ENCODE measurements around the gene NTF3. TPM values are rescaled to one million over a fixed set of nuclear protein-coding genes. Genes with fewer than 3 reads are reported as not detected.

NTF3 gene
- total RNA-seq, 1 donor from 2014 or later, result not detected

DNA sequence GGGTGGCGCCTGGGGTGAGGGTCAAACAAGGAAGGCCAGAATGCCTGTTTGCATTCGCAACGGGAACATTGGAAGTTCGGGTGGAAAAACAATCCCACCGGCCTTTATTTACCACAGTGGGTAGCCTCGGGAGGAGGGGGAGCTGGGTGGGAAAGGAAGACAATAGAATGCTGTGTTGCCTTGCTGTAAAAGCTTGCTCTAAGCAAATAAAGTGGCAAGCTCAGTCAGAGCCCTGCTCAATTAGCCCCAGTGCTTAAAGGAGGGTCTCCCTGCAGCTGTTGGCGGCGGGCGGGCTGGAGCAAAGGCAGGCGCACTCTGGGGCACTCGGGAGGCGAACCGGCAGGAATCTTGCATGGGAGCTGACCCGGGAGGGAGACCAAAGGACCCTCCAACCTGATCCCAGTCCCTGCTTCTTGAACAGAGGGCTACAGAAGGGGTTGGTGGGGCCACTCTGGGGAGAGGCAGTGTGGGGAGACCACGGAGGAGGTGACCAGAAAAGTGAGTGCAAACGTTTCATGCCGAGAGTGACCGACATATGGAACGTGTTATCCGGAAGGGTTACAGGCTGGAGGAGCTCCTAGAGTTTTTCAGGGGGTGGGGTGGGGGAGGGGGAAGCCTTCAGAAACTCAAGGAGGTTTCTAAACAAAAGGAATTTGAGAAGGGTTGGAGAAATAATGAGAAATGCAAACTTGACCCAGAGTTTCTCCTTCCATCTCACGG is 48.5 kb downstream of the NTF3 start:
- TF ChIP-seq, protein P1, sequence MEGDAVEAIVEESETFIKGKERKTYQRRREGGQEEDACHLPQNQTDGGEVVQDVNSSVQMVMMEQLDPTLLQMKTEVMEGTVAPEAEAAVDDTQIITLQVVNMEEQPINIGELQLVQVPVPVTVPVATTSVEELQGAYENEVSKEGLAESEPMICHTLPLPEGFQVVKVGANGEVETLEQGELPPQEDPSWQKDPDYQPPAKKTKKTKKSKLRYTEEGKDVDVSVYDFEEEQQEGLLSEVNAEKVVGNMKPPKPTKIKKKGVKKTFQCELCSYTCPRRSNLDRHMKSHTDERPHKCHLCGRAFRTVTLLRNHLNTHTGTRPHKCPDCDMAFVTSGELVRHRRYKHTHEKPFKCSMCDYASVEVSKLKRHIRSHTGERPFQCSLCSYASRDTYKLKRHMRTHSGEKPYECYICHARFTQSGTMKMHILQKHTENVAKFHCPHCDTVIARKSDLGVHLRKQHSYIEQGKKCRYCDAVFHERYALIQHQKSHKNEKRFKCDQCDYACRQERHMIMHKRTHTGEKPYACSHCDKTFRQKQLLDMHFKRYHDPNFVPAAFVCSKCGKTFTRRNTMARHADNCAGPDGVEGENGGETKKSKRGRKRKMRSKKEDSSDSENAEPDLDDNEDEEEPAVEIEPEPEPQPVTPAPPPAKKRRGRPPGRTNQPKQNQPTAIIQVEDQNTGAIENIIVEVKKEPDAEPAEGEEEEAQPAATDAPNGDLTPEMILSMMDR (IDR thresholded peaks at IDR 0.05; ENCODE audit: insufficient read depth, low read length, poor library complexity, severe bottlenecking), result no peak

GRCh38 chr12:5480938-5481303 is 49.0 kb downstream of the NTF3 start:
- no peak for DNase-seq (ENCODE audit: low read depth)
- peaks cover 6% of the 10 kb centered on the region for H3K27me3 ChIP-seq (ENCODE audit: control insufficient read depth, insufficient read depth, low read length)
- no peak overlapping the region for H3K4me3 ChIP-seq (ENCODE audit: low read depth, low read length)
- H3K36me3 ChIP-seq (ENCODE audit: control insufficient read depth, insufficient read depth, low read length), result no peaks in the 10 kb centered on the region
- TF ChIP-seq, protein P1 (IDR thresholded peaks at IDR 0.05; ENCODE audit: insufficient read depth, low read length, poor library complexity, severe bottlenecking), result no peak

More for the DNA sequence above, 48.5 kb downstream of the NTF3 start:
- no peak for DNase-seq (ENCODE audit: low read depth)
- Histone ChIP-seq H3K27me3 (ENCODE audit: control insufficient read depth, insufficient read depth, low read length) (peaks cover 6% of the 10 kb centered on the region), H3K4me3 (ENCODE audit: low read depth, low read length) (no peak overlapping the region), H3K36me3 (ENCODE audit: control insufficient read depth, insufficient read depth, low read length) (no peaks in the 10 kb centered on the region)

DNA sequence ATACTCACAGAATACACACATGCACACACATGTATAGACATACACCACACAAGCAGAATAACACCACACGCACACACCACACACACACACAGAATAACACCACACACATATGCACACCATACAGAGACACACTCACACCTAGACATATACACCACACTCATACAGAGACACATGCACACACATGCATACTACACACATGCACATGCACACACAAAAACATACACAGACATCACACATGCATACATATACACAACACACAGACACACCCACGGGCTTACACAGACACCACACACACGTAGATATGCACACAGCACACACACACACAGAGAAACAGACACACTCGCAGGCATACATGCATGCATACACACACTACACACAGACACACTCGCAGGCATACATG is 49.7 kb downstream of the NTF3 start:
- no peak for DNase-seq (ENCODE audit: low read depth)
- Histone ChIP-seq H3K36me3 (ENCODE audit: control insufficient read depth, insufficient read depth, low read length) (no peaks in the 10 kb centered on the region), H3K4me3 (ENCODE audit: low read depth, low read length) (no peak overlapping the region), H3K27me3 (ENCODE audit: control insufficient read depth, insufficient read depth, low read length) (peaks cover 6% of the 10 kb centered on the region)
- TF ChIP-seq, protein P1 (IDR thresholded peaks at IDR 0.05; ENCODE audit: insufficient read depth, low read length, poor library complexity, severe bottlenecking), result no peak

DNA sequence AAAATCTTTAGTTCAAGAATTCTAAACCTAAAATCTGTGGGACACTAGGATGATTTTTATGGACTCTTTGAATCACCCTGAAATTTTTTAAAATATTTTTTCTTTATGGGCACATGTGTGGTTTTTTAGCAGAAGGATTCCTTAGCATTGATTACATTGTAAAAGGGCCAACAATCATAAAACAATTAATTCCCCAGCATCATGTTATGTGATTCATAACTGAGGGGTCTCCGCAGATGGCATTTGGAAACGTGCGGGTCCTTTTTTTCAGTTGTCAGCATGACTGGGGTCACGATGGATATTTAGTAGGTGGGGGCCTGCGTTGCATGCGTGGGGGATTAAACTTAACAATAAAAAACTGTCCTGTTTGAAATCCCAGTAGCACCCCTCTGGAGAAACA is 52.5 kb downstream of the NTF3 start:
- TF ChIP-seq, protein P1 (IDR thresholded peaks at IDR 0.05; ENCODE audit: insufficient read depth, low read length, poor library complexity, severe bottlenecking), result no peak
- no peaks in the 10 kb centered on the region for H3K36me3 ChIP-seq (ENCODE audit: control insufficient read depth, insufficient read depth, low read length)
- DNase-seq (ENCODE audit: low read depth), result no peak
- H3K27me3 ChIP-seq (ENCODE audit: control insufficient read depth, insufficient read depth, low read length), result peaks cover 6% of the 10 kb centered on the region
- H3K4me3 ChIP-seq (ENCODE audit: low read depth, low read length), result no peak overlapping the region

DNA sequence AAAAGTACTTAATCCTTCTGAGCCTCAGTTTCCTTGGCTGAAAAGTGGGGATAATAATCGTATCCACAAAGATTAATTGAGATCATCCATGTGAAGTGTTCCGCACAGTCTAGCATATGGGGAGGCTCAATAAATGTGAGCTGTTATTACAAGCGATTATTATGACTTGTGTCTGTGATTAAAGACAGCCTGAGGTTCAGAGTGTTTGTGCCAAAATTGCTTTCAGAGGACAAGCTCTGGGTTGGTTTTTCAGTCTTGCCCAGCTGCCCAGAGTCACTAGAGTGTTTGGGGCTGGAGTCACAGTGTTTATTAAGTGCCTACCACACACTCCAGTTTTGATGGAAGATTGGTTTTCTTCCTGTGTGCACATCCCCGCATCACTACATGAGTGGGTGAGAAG is 53.5 kb downstream of the NTF3 start:
- TF ChIP-seq, protein P1 (IDR thresholded peaks at IDR 0.05; ENCODE audit: insufficient read depth, low read length, poor library complexity, severe bottlenecking), result no peak
- Histone ChIP-seq H3K4me3 (ENCODE audit: low read depth, low read length) (no peak overlapping the region), H3K36me3 (ENCODE audit: control insufficient read depth, insufficient read depth, low read length) (no peaks in the 10 kb centered on the region), H3K27me3 (ENCODE audit: control insufficient read depth, insufficient read depth, low read length) (peaks cover 1% of the 10 kb centered on the region)
- no peak for DNase-seq (ENCODE audit: low read depth)

GRCh38 chr12:5487076-5487475 is 55.2 kb downstream of the NTF3 start:
- TF ChIP-seq, protein P1 (IDR thresholded peaks at IDR 0.05; ENCODE audit: insufficient read depth, low read length, poor library complexity, severe bottlenecking), result no peak
- no peak for DNase-seq (ENCODE audit: low read depth)
- Histone ChIP-seq H3K36me3 (ENCODE audit: control insufficient read depth, insufficient read depth, low read length) (no peaks in the 10 kb centered on the region), H3K27me3 (ENCODE audit: control insufficient read depth, insufficient read depth, low read length) (no peaks in the 10 kb centered on the region), H3K4me3 (ENCODE audit: low read depth, low read length) (no peak overlapping the region)
